Mucosa of descending colon (tissue), 3 donors: ENCODE measurements around the gene FBN1. TPM values are rescaled to one million over a fixed set of nuclear protein-coding genes. Genes with fewer than 3 reads are reported as not detected.

Experiments used
- ATAC-seq: fragments of 200-7000 bp; cut with Tn5 transposase; one replicate; pipeline ENCODE4 v1.9.1; 2020; ENCODE audit warnings: mild to moderate bottlenecking, moderate library complexity
- DNase-seq, 3 donors: peaks; one replicate each; pipeline ENCODE4 v3.0.0-alpha.2; 2020
- H3K36me3 ChIP-seq: fragments of 200-600 bp; one replicate; pipeline ENCODE4 v1.8.0; 2021; ENCODE audit warnings: low read depth, mild to moderate bottlenecking
- H3K4me1 ChIP-seq: fragments of 200-600 bp; one replicate; pipeline ENCODE4 v1.8.0; 2021; ENCODE audit warnings: low read depth, mild to moderate bottlenecking
- H3K4me3 ChIP-seq: fragments of 200-600 bp; one replicate; pipeline ENCODE4 v1.8.0; 2021; ENCODE audit warnings: mild to moderate bottlenecking
- H3K9me3 ChIP-seq: fragments of 200-600 bp; one replicate; pipeline ENCODE4 v1.8.0; 2021; ENCODE audit warnings: mild to moderate bottlenecking
- intact Hi-C, 2 donors: fragments of 100-400 bp; cut with DNase I in 1 of 2; cut with micrococcal nuclease in 1 of 2; formaldehyde crosslinking; loops; one replicate each; pipeline versions ENCODE4 v1.11.0 to v1.11.1; 2022; cut with DNase I, micrococcal nuclease
- total RNA-seq, 3 donors: library from RNA; stranded (reverse); fragmentation: NEBNext Ultra II Directional in 2 of 3; extraction: Animal tissue kit (Norgen Biotek cat#: 25700) in 2 of 3; gene quantifications; one replicate each; pipeline versions ENCODE4 v1.2.1 to v1.2.4, GENCODE V29; 2021 to 2023
- TF ChIP-seq, protein P1 (sequence below): fragments of 200-600 bp; IDR thresholded peaks from one replicate; pipeline ENCODE4 v1.8.0; 2022; ENCODE audit warnings: antibody characterized with exemption, mild to moderate bottlenecking
- donor health status: DM: no; HTN: no; CAD: no; lungs with moderate emphysema.
- donor health status: DM: no; HTN: no; CAD: no.
- donor health status: DM: no; HTN: yes; CAD: no.

FBN1 gene
- total RNA-seq, 3 donors from 2014 or later, result 9.3 to 47.9 (median 35.9) TPM

DNA sequence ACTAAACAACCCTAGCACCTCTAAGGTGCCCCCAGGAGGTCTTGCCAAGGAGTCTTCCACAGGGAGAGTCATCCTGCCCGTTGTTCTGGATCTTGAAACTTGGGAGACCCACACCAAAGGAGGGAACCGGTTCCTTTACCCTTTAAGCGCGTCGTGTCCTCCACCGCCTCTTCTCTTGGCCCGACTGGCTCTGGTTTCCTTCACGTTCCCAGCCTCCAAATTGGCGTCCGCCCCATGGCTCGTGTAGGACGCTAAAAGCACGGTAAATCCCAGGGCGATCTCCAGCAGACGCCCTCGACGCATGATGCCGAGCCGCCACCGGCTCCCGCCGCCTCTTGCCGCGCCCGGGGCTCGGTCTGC is 1.1 kb downstream of the FBN1 start:
- Histone ChIP-seq H3K4me1 (no peaks in the 10 kb centered on the region), H3K36me3 (no peaks in the 10 kb centered on the region), H3K9me3 (no peaks in the 10 kb centered on the region), H3K4me3 (no peak overlapping the region)
- DNase-seq, result peak in 1 of 3 donors; percentile 26
- TF ChIP-seq, protein P1, sequence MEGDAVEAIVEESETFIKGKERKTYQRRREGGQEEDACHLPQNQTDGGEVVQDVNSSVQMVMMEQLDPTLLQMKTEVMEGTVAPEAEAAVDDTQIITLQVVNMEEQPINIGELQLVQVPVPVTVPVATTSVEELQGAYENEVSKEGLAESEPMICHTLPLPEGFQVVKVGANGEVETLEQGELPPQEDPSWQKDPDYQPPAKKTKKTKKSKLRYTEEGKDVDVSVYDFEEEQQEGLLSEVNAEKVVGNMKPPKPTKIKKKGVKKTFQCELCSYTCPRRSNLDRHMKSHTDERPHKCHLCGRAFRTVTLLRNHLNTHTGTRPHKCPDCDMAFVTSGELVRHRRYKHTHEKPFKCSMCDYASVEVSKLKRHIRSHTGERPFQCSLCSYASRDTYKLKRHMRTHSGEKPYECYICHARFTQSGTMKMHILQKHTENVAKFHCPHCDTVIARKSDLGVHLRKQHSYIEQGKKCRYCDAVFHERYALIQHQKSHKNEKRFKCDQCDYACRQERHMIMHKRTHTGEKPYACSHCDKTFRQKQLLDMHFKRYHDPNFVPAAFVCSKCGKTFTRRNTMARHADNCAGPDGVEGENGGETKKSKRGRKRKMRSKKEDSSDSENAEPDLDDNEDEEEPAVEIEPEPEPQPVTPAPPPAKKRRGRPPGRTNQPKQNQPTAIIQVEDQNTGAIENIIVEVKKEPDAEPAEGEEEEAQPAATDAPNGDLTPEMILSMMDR, result no peak
- no peak for ATAC-seq
- intact Hi-C loops, result no loop called here

- no peaks in the 10 kb centered on the region for H3K4me1 ChIP-seq
- ATAC-seq, result no peak
- H3K9me3 ChIP-seq, result no peaks in the 10 kb centered on the region
- no peaks in the 10 kb centered on the region for H3K36me3 ChIP-seq
- DNase-seq, result no peak
- TF ChIP-seq, protein P1, result no peak
- no peak overlapping the region for H3K4me3 ChIP-seq
- intact Hi-C loops, result no loop called here
Observed at GRCh38 chr15:48643776-48644466, 1.6 kb downstream of the FBN1 start.

DNA sequence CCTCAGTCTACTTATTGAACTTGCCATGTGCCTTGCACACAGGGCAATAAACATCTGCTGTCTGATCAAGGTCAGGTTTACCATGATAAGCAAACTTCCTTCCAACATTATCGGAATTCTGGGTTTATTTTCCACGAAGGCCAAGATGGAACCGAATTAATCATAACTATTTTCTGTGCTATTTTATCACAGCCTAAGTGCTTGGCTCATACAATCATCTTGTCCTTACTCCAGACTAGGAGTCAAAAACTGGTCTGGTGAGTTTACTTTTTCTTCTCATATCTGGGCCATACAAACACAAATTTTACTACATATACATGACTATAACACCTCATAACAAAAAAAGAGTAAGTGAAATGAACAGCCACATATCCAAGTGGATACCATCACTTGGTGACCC is 2.3 kb downstream of the FBN1 start:
- TF ChIP-seq, protein P1, result no peak
- Histone ChIP-seq H3K4me3 (no peak overlapping the region), H3K9me3 (no peaks in the 10 kb centered on the region), H3K4me1 (no peaks in the 10 kb centered on the region), H3K36me3 (no peaks in the 10 kb centered on the region)
- intact Hi-C loops, result no loop called here
- no peak for DNase-seq
- ATAC-seq, result no peak

DNA sequence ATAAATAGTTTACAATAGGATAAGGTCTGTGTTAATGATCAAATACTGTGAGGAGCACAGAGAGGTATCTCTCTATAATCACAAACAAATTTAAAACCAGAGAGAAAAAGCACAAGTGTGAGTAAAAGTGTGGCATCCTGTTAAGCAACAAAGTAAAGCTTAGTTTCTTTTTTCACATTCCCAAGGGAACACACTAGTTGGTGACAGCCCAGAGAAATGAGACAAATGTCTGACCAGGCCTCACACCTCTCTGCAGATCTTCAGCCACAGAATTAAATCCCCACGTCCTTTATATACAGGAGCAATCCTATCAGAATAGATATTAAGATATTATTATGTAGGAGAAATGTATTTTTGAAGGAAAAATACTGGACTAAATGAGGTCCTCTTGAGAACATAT is 2.7 kb downstream of the FBN1 start:
- TF ChIP-seq, protein P1, result no peak
- ATAC-seq (no peak), DNase-seq (no peak)
- no peaks in the 10 kb centered on the region for H3K36me3 ChIP-seq
- no peak overlapping the region for H3K4me3 ChIP-seq
- H3K9me3 ChIP-seq, result no peaks in the 10 kb centered on the region
- intact Hi-C loops, result no loop called here
- H3K4me1 ChIP-seq, result no peaks in the 10 kb centered on the region

DNA sequence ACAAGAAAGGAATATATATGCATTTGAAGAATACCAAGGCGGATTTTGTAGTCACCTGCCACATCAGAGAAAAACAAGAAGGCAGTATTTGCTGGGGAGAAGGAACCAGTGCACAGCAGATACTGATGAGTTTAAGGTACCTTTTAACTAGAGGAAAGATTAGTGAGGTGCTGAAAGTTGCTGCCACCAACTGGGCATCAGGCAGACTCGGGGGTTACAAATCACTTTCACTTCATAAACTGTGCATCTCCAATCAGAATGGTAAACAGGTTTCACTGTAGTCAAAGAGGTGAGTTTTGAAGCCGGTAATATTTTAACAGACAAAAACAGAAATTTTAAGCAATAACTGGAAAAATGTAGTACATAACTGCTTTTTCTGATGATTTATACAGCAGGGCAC is 4.1 kb downstream of the FBN1 start:
- Histone ChIP-seq H3K9me3 (no peaks in the 10 kb centered on the region), H3K4me3 (no peak overlapping the region), H3K4me1 (no peaks in the 10 kb centered on the region), H3K36me3 (no peaks in the 10 kb centered on the region)
- TF ChIP-seq, protein P1, result no peak
- no peak for ATAC-seq
- no peak for DNase-seq
- intact Hi-C loops, result no loop called here

- ATAC-seq (no peak), DNase-seq (no peak)
- no peaks in the 10 kb centered on the region for H3K36me3 ChIP-seq
- intact Hi-C loops, result no loop called here
- no peaks in the 10 kb centered on the region for H3K9me3 ChIP-seq
- H3K4me1 ChIP-seq, result no peaks in the 10 kb centered on the region
- no peak overlapping the region for H3K4me3 ChIP-seq
- TF ChIP-seq, protein P1, result no peak
Observed at GRCh38 chr15:48638963-48639362, 6.5 kb downstream of the FBN1 start.
